ENCODE data around the gene SPAAR.
"Not testable (repeated sequence)": the region's sequence is repeated elsewhere in the genome, so short reads cannot be mapped to it uniquely, and the experiment has no call there.

The SPAAR gene

DNA sequence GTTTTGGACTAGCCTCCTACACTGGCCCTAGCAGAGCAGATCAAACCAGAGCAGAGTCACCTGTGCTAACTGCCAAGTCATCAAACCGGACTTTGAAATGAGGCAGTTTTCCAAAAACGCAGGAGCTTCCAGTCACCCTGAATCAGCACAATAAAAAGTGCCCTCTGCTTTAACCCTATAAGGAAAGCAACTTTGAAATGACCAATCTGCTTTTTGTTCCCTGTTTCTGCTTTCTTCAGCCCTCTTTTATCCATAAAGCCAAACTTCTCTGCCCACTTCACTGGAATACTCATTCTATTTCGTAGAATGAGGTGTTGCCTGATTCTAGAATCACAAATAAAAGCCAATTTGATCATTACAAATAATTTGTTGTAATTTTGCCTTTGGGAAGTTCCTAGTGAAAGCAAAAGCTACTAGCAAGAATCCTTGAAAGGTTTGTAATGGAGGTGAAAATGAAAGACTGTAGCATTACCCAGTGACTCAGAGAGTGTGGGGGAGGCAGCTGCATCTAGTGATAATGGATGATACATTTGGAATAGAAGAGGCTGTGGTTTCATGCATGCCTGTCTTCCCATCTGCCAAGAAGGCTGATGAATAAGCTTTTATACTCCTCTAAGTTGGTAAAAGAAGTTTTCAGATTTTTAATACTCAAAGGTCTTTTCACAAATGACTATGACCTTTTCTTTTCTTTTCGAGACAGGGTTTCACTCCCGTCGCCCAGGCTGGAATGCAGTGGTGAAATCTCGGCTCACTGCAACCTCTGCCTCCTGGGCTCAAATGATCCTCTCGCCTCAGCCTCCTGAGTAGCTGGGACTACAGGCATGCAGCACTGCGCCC is 14.9 kb downstream of the SPAAR start:
- DNase-seq: peak; percentile 71 to 86 (median 72)

DNA sequence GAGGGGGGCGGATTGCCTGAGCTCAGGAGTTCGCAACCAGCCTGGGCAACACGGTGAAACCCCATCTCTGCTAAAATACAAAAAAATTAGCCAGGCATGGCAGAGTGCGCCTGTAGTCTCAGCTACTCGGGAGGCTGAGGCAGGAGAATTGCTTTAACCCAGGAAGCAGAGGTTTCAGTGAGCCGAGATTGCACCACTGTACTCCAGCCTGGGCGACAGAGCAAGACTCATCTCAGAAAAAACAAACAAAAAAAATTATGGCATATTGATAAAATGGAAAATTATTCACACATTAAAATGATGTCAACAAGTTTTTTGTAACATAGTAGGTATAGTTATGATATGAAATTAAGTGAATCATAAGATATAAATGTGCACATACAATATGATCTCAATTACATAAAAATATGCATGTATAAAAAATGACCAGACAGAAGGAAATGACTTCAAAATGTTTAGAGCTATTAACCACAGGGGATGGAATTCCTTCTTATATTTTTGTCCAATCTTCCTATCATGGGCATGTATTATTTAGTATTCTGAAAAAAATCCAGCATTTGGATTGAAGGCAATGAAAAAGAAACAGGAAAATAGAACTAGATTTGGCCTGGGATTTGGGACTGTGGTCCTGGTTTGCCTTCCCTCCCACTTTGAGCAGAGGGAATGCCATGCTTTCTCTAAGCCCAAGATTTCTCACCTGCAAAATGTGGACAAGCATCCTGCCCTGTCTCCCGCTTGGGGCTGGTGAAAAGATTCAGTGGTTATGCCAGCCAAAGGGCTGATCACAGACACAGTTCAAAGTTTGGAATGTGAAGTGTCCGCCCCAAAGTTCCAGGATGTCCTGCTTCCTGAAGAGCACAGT is 19.5 kb downstream of the SPAAR start:
- DNase-seq: no peak

DNA sequence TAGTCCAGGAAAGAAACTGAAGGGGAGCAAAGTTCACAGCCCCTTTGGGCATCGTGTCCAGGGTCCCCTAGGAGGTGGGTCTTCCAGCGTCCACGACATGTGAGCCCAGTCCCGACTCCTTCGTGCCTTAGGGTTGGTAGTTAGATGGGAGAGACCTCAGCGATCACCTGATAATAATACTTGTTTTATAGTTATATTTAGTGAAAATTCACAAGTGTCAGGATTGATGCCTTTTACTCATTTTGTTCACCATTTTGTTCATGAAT is 20.1 kb downstream of the SPAAR start:
- DNase-seq: no peak

DNA sequence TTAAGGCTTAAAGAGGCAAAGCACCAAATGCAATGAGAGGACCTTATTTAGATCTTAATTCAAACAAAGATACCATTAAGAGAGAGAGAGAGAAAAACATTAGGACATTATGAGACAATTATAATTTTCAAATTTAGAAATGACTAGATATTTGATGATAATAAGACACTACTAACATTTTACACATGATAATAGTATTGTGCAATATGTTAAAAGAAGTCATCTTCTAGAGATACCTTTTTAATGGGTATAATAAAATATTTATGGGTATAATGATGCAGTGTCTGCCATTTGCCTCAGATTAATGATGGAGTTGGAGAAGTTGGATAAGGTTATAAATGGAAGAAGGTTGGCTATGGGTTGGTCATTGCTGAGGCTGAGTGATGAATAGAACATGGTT is 21.2 kb downstream of the SPAAR start:
- no peak for DNase-seq

DNA sequence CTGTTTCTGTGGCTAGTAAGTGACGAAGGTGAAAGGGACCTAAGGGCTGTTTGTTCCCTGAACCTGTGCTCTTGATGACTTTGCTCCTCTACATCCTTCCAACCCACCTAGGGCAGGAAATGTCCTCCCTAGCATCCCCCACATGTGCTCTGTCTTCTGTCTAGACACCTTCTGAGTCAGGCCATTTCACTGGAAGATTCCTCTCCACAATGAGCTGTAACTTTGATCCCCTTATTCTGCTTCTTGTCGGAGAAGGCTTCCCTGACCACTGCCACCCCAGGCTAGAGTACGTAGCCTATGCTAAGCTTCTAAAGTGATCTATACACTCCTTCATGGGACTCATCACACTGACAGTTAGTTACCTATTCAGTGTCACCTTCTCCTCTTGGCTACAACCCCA is 21.7 kb downstream of the SPAAR start:
- DNase-seq: no peak

DNA sequence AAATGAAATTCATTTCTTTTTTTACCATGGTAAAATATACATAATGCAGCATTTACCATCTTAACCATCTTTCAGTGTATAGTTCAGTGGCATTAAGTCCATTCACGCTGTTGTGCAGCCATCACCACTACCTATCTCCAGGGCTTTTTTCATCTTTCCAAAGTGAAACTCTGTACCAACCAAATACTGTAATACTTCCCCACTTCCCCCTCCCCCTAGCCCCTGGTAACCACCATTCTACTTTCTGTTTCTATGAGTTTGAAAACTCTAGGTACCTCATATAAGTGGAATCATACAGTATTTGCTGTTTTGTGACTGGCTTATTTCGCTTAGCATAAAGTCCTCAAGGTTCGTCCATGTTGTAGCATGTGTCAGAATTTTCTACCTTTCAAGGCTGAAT is 23.4 kb downstream of the SPAAR start:
- DNase-seq: peak in 1 of 3 donors; percentile 22

DNA sequence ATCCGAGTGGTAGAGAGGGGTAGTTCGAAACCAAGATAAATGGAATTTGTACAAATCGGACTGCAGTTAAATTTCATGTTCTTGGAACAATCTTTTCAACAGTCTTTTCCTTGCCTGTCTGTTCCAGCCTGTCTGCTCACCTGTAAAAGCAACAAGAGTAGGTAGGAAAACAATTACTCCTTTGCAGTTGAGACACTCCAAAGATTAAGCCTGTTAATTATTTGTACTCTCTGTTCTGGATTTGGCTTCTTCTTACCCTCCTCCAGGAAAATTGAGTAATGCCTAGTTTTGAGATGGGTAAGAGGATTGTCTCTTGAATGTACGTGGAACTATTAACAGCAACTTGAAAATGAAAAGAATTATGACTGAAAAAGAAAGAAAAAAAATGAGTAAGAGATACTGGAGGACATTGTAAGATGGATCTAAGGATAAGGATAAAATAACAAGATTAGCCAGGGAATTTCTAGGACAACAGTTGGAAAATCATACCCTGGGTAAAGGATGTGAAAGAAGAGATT is 24.3 kb downstream of the SPAAR start:
- DNase-seq: no peak

DNA sequence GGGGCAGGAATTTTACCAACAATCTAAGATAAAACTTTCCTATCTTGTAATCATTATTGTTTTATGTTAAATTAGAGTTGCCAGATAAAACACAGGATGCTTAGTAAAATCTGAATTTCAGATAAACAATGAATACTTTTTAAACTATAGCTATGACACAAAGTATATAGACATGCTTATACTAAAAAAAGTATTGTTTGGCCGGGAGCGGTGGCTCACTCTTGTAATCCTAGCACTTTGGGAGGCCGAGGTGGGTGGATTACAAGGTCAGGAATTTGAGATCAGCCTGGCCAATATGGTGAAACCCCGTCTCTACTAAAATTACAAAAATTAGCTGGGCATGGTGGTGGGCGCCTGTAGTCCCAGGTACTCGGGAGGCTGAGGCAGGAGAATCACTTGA is 24.8 kb downstream of the SPAAR start:
- DNase-seq: not testable (repeated sequence)

DNA sequence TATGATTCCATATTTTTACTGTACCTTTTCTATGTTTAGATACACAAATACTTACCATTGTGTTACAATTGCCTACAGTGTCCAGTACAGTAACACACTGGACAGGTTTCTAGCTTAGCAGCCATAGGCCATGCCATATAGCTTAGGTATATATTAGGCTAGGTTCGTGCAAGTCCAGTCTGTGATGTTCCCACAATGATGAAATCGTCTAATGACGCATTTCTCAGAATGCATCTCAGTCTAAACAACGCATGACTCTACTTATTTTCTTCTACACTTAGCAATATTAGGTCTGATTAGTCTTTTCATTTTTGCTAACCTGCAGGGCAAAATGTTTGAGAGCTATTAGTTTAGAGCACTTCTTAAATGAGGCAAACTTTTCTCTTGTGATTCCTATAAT is 26.0 kb downstream of the SPAAR start:
- no peak for DNase-seq

DNA sequence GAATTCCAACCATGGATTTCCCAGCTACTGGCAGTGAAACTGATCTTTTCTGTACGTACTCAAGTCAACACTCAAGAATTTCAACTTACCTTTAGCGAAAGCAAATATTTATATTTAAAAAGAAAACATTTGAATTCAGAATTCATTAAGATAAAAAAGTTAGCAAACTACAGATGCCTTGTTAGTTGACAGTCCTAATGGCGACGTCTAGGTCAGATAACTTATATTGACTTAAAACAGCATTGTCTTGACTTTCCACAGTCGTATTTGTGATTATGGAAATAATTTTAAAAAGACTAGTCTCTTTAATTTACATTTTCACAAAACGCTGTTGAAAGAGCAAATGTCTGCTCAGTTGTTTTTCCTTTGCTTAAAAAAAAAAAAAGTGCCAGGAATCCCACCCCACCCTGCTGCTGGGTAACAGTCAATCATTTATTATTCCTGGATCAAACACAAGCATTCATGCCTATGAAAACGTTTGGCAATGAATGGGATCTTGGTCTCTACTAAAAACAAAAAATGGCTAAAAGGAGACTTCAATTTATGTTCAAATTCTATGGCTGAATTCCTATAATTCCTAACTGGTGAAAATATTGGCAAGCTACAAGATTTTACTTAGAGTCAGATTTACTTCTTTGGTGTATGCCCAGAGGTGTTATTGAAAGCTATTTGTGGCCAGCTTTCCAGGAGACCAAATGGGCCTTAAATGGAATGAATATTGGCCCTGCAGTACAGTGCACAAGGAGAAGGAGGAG is 26.6 kb downstream of the SPAAR start:
- DNase-seq: no peak

DNA sequence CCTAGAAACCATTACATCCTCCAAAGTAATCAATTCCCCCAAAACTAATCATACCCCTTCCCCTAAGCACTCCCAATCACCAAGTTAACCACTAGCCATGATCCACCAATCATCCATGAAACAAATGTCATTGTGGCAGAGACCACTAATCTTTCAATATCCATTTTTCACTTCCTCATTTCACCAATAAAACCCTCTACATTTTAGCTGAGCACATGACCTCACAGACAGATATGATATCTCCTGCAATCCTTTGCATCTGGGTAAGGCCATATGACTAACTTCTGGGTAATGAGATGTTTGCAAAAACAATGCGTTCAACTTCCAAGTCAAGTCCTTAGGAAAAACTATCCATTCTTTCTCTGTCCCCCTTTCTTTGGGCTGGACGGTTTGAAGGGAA is 27.9 kb downstream of the SPAAR start:
- DNase-seq: no peak

DNA sequence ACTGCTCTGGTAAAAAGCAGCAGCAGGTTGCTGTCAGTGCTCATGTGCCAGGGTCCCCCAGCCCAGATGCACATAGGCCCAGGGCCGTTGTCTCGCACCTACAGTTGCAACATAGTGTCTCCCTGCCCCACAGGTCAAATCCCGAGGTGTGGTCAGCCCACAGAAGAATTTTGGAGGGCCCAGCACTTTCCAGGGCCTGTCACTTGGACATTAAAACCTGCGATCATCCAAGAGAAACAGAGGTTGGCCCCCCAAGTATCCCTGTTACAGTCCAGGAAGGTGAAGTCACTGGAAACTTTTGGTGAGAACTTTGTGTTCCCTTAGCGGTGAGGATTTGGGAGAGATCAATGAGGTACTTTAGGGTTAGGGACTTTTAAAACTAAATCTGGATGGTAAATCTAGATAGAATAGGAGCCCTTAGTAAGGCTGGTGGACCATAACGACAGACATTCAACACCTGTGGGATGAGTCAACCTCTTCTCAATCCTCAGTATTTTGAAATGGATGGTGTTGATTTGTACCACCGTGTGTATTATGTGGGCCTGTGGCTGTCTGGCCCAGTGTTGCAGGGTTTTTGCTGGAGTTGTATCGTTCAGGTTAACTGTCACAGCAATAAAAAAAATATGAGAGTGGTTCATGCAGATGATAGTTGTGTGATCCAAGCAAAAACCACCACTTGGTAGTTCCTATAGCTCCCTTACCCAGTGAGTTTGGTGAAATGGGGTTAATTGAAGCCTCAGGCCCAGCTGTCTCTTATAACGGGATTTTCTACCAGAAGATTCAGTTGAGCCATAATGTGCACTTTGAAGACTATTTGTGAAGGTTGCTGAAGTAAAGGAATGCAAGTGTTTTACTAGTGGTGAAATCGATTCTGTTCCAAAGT is 29.4 kb downstream of the SPAAR start:
- no peak for DNase-seq

DNA sequence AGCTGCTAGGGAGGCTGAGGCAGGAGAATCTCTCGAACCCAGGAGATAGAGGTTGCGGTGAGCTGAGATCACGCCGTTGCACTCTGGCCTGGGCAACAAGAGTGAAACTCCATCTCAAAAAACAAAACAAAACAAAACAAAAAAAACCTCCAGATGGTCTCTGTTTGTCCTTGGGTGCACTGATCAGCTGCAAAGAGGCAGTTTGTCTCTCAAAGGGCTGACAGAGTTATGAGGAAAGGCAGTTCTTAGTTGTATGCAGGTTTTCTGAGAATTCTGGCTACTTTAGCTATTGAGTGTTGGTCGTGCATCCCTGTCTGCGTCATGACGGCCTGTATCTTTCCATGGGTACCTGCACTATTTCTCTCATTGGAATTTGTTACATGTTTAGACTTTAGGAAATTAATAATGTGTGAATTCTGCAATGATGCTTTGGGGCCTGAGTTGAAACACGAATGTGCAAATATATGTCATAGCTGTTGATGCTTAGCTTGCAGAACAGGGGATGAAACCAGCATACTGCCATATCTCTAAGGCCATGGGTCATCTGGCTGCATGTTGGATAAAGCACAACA is 30.5 kb downstream of the SPAAR start:
- DNase-seq: no peak

DNA sequence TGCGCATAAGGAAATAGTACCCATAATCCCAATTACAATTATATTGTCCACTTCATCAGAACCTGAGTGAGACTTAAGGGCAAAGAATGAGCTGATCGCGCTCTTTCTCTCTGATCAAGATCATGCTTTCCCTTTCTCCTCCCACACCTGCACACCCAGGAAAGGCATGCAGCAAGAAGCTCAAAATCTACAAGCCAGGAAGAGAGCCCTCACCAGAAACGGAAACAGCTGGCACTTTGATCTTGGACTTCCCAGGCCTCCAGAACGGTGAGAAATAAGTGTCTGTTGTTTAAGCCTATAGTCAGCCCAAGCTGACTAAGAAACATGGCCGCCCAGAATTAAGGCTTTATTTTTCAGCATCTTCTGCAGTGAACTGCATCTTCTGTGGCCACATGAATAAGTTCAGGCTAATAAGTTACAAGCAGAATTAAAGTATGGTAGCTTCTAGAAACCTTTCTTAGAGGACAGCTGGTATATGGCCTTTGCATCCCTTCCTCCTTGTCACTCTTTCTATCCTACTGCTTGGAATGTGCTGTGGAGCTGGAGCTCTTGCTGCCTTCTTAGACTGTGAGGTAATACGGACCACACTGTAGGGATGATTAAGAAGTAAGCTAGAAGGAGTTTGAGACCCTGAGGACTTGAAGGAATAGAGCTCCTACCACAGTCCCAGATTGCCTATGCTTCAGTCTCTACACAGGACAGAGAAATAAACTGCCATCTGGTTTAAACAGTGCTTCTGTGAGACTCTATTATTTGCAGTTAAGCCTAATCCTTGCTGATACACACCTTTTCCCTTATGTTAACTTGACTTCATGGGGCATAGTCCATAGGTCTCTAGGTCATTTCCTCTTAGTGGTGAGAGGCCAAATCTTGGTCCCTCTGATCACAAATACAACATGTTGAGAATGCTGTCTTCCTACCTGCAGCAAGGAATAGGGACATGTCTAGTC is 31.4 kb downstream of the SPAAR start:
- no peak for DNase-seq

DNA sequence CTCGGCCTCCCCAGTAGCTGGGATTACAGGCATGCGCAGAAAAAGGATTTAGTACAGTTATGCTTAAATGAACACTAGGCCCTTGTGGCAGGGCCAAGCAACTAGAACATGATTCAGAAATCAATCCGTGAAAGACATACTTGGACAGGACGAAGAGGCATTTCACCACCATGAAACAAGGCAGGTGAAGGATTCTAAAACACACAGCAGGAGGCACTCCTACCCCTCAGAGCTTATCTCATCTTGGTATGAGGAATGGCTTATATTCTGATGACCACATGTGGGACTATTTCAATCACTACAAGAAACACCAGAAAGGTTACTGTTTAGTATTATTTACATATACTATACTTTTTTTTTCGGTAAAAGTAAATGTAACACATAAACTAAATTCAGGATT is 33.0 kb downstream of the SPAAR start:
- DNase-seq: no peak

DNA sequence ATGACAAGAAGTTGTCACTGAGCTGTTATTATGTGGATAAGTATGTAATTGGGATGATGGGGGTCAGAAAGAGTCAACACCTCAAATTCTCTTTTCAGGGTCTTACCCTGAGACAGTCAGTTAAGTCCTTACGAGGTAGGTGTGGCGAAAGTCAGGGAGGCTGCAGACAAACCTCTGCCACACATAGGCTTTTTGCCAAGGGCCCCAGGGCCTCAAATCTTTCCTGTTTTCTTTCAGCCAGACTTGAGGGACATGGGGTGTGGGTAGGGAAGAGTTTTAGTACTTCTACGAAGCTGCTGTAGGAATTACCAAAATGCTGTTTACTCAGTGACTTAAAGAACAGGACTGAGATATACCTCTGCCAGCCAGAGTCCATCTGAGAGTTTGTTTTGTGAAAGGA is 34.9 kb downstream of the SPAAR start:
- no peak for DNase-seq

DNA sequence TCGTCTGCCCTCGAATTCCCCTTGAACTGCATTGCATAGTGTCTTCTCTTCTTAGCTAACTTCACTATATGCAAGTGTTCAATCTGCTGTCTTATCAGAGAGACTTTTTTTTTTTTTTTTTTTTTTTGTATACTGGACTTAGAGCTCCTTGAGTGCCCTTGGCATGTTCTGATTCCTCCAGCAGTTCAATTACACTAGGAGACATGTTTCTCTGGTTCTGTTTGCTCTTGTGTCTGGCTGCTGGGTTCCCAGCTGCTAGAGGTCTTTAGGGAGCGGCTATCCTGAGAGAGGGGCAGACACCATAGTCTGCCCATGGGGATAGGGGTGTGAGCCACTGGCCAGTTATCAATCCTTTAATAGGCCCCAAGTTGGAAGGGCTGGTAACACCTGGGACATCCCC is 35.6 kb downstream of the SPAAR start:
- no peak for DNase-seq

DNA sequence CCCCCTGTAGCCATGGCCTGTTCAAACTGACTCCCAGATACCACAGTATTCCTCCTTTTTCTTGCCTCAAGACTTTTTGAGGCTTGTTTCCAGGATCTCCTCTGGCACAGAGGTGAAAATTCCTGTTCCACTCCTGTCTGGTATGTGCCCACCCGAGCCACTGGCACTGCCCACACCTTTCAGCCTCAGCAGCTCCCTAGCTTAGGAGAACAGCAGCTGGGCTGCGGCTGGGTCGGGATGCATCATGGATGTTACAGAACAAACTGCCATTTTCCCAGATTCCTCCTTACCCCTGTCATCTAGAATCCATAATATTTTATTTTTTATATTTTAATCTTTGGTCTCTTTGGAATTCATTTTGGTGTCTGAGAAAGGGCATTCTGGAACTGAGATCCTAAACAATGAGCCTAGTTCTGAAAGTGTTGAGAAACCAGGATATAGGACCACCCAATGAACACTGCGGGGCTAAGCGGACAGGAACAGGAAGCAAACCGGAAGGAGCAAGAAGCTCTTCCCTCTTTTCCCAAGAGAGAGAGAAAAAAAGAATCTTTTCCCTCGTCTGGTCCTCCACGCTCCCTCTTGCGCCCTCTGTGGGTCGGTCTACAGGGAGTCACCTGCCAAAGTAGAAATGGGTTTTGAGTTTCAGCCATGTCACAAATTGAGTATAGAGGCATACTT is 36.2 kb downstream of the SPAAR start:
- peak; percentile 72 to 86 (median 77) for DNase-seq

DNA sequence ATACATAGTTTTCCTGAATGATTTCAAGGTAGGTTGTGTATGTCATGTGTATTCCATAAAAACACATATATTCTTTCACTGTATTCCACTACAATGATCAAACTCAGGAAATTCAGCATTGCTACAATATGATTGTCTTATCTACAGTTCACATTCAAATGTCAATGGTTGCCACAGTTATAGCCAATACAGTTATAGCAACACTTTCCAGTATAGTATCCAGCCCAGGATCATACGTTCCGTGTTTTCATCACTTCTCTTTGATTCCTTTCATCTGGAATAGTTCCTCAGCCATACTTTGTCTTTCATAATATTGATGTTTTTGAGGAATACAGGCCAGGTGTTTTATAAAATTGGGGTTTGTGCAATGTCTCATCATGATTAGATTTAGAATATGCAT is 39.2 kb downstream of the SPAAR start:
- no peak for DNase-seq

DNA sequence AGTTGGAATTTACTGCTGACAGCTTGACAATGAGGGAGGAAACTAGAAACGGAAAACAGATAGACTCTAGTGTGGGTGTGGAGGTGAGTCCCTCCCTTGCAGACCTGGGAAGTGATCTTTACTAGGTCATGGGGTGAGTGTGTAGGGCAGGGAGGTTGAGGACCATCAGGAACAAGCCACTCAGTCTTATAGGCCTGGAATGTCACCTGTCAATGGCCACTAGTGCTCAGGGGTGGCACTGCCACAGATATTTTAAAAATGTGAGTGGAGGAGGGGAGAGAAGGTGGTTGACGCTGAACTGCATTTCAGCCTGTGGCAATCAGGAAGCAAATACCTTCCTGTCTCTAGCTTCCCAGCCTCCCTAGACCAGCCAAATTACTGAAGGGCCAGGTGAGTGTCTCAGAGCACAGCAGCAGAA is 39.6 kb downstream of the SPAAR start:
- no peak for DNase-seq

All from suppressor macrophage treated with lipopolysaccharide for 1 hour (primary cell).